Lung (tissue), 12 donors: ENCODE results near the gene HECW1. TPM values are rescaled to one million over a fixed set of nuclear protein-coding genes. Genes with fewer than 3 reads are reported as not detected.
A peak's percentile ranks its signal among the peaks of the same experiment; 100 is the strongest.

Experiments
- ATAC-seq: fragments of 200-7000 bp; cut with Tn5 transposase; one replicate; pipeline ENCODE4 v1.9.1; 2020; ENCODE audit warnings: moderate number of reproducible peaks; ENCODE audit not compliant: insufficient read depth, low FRiP score
- DNase-seq, 3 donors: peaks; one replicate each; pipeline ENCODE4 v3.0.0-alpha.2; 2013 to 2017
- H3K27ac ChIP-seq, 2 donors: one replicate each; pipeline ENCODE4 v1.5.1; 2013; ENCODE audit warnings: mild to moderate bottlenecking in 2 of 2, moderate library complexity in 2 of 2, control low read depth in 1 of 2, inconsistent platforms in 1 of 2, low read depth in 1 of 2, low read length in 1 of 2
- H3K27me3 ChIP-seq, 3 donors: one replicate each; pipeline ENCODE4 v1.5.1; 2013; ENCODE audit warnings: low read length in 2 of 3; ENCODE audit not compliant: control insufficient read depth in 3 of 3, insufficient read depth in 3 of 3
- H3K36me3 ChIP-seq, 4 donors: one replicate each; pipeline ENCODE4 v1.5.1; 2013; ENCODE audit warnings: low read length in 4 of 4, mild to moderate bottlenecking in 1 of 4, moderate library complexity in 1 of 4; ENCODE audit not compliant: control insufficient read depth in 4 of 4, insufficient read depth in 4 of 4
- H3K4me1 ChIP-seq, 5 donors: one replicate each; pipeline ENCODE4 v1.5.1; 2013; ENCODE audit warnings: low read length in 5 of 5, mild to moderate bottlenecking in 2 of 5, moderate library complexity in 1 of 5; ENCODE audit not compliant: control insufficient read depth in 5 of 5, insufficient read depth in 5 of 5
- H3K4me3 ChIP-seq: one replicate; pipeline ENCODE4 v1.5.1; 2013; ENCODE audit warnings: mild to moderate bottlenecking, control low read depth, moderate library complexity
- H3K9ac ChIP-seq, 2 donors: one replicate each; pipeline ENCODE4 v1.5.1; 2013; ENCODE audit warnings: low read length in 2 of 2, control low read depth in 1 of 2; ENCODE audit not compliant: insufficient read depth in 1 of 2
- H3K9me3 ChIP-seq, 4 donors: one replicate each; pipeline ENCODE4 v1.5.1; 2013; ENCODE audit warnings: low read length in 3 of 4, mild to moderate bottlenecking in 1 of 4, moderate library complexity in 1 of 4; ENCODE audit not compliant: control insufficient read depth in 4 of 4, insufficient read depth in 3 of 4
- CTCF ChIP-seq: IDR thresholded peaks from 2 replicates; pipeline ENCODE4 v1.5.1; 2012; ENCODE audit warnings: mild to moderate bottlenecking; ENCODE audit errors: control extremely low read depth, extremely low read depth
- WGBS, 2 donors: extraction: QIAGEN DNeasy Blood & Tissue Kit; methylation state at CpG; one replicate each; pipeline ENCODE4 v1.1.7; 2013; 5-methylcytosine and 5-hydroxymethylcytosine counted together
- polyA plus RNA-seq, 2 donors: library from polyadenylated mRNA; stranded (reverse); fragments of 200-250 nt; gene quantifications; one replicate each; pipeline ENCODE4 v1.2.1, GENCODE V29; 2013
- total RNA-seq, 2 donors: library from RNA; depleted of rRNA in 1 of 2; stranded (reverse); fragments of >200 nt in 1 of 2; gene quantifications; one replicate each; pipeline ENCODE4 v1.2.1, GENCODE V29; 2014 to 2021
- donor health status: control.
- donor health status: control.
- donor health status: Bipolar disorder and iron deficiency.
- donor health status: healthy.
- donor health status: DM: yes; HTN: yes; CAD: no.

Gene HECW1
- total and polyA plus RNA-seq, 4 donors, result 0.05 to 0.21 (median 0.13) TPM

DNA sequence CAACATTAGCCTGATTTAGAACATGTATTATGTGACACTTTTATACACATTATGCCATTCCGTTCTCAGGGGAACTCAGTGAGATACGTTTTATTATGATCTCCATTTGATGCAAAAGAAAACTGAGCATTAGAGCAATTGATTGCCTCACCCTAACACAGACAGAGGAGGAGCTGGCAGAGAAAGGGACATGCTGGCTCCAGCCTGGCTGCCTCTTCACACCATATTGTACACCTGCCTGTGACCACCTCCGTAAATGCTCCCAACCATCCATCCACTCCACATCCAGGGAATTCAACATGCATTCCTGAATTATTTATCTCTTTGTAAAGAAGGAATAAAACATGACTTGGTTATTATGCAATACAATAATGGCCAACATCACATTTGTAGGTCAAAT is 275.5 kb downstream of the HECW1 start:
- Histone ChIP-seq H3K36me3 (no peaks in the 10 kb centered on the region), H3K27me3 (no peaks in the 10 kb centered on the region), H3K4me1 (peaks cover 0 to 10% (median 0%) of the 10 kb centered on the region in 5 donors), H3K4me3 (no peak overlapping the region), H3K9ac (no peak overlapping the region), H3K27ac (no peak overlapping the region), H3K9me3 (peaks cover 0 to 8% (median 0%) of the 10 kb centered on the region in 4 donors)
- TF ChIP-seq CTCF, result no peak
- ATAC-seq, result no peak
- 73 to 92% methylated on average over 3 of the region's 3 CpGs for WGBS, 2 donors
- DNase-seq, result no peak

- H3K36me3 ChIP-seq, result no peaks in the 10 kb centered on the region
- H3K27me3 ChIP-seq, result no peaks in the 10 kb centered on the region
- H3K4me1 ChIP-seq, result peaks cover 0 to 4% (median 0%) of the 10 kb centered on the region in 5 donors
- WGBS, 2 donors, result 88 to 90% methylated on average over 1 of the region's 1 CpG
- DNase-seq, result peak; percentile 16 to 60 (median 44)
- H3K9ac ChIP-seq, result no peak overlapping the region
- peaks cover 0 to 5% (median 0%) of the 10 kb centered on the region in 4 donors for H3K9me3 ChIP-seq
- no peak for TF ChIP-seq CTCF
- H3K4me3 ChIP-seq, result no peak overlapping the region
- ATAC-seq, result no peak
- no peak overlapping the region for H3K27ac ChIP-seq
Measured at GRCh38 chr7:43390576-43390975, 278.1 kb downstream of the HECW1 start.

DNA sequence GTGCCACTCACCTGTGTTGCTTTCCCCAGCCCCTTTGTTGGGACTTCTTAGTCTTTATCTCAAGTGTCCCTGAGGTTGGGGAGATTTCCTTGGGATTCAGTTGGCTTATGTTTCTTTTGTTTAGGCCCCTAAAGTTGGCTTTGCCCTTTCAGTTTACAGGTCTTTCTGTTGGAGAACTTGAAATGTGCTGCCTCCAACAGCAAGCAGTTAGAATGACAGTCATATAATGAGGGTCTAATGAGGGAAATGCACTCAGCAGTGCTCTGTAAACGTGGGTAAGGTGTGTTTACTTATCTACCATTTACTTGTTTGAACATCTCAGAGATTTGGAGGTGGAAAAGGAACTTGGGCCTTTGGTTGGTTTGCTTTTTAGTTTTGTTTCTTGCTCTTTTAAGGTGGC is 279.1 kb downstream of the HECW1 start:
- no peak for TF ChIP-seq CTCF
- WGBS, 2 donors, result 24 to 27% methylated on average over 1 of the region's 1 CpG
- Histone ChIP-seq H3K4me3 (no peak overlapping the region), H3K9me3 (peaks cover 0 to 1% (median 0%) of the 10 kb centered on the region in 4 donors), H3K27ac (no peak overlapping the region), H3K9ac (no peak overlapping the region), H3K4me1 (peaks cover 0 to 4% (median 0%) of the 10 kb centered on the region in 5 donors), H3K27me3 (no peaks in the 10 kb centered on the region), H3K36me3 (no peaks in the 10 kb centered on the region)
- DNase-seq (peak in 1 of 3 donors; percentile 16), ATAC-seq (no peak)

DNA sequence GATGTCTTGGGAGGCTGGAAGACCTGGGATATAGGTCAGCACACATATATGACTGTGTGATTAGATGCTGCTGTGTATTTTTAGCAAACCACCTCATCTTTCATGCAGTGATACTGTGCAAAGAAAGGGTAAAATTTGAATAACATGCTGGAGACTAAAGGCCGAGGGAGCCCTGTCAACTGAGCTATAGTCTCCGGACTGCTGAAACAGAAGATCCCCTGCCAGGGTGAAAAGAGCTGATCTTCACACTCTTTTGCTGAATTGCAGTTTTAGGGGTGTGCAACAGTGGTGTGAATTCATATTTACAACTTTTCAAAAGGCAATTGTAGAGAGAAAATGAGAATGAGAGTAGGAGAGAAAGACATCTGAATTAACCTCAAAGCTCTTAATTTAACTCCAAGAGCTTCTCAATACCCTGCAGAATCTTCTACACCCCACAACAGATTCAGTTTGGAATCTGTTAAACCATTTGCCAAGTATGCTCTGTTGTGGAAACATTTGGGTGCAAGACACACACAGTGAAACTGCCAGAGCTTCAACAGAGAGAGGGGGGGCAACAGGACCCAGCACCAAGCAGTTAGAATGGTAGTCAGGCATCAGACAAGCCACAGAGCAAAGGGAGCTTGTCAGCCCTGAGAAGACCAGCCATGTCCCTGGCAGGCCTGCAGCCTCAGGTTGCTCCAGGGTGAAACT is 280.3 kb downstream of the HECW1 start:
- ATAC-seq (no peak), DNase-seq (peak in 1 of 3 donors; percentile 18)
- H3K36me3 ChIP-seq, result no peaks in the 10 kb centered on the region
- no peaks in the 10 kb centered on the region for H3K27me3 ChIP-seq
- no peak overlapping the region for H3K4me3 ChIP-seq
- 78 to 84% methylated on average over 2 of the region's 2 CpGs for WGBS, 2 donors
- no peaks in the 10 kb centered on the region for H3K9me3 ChIP-seq
- H3K9ac ChIP-seq, result no peak overlapping the region
- H3K4me1 ChIP-seq, result peaks cover 0 to 4% (median 0%) of the 10 kb centered on the region in 5 donors
- no peak for TF ChIP-seq CTCF
- no peak overlapping the region for H3K27ac ChIP-seq
